HepG2 (cell line): Measurements from ENCODE around the gene RABEP2. TPM values are rescaled to one million over a fixed set of nuclear protein-coding genes. Genes with fewer than 3 reads are reported as not detected.

Experiments
- ATF1 ChIP-seq: IDR thresholded peaks from 2 replicates; pipeline ENCODE4 v1.6.1; 2016; ENCODE audit warnings: mild to moderate bottlenecking, control low read depth
- BCLAF1 ChIP-seq: fragments of 450-650 bp; IDR thresholded peaks from 2 replicates; pipeline ENCODE4 v1.6.1; 2017; ENCODE audit warnings: mild to moderate bottlenecking
- CEBPB ChIP-seq: IDR thresholded peaks from 2 replicates; pipeline ENCODE4 v1.6.1; 2011; ENCODE audit warnings: low read depth, low read length, improper control_type of control experiment, borderline replicate concordance
- GATAD2A ChIP-seq: IDR thresholded peaks from 2 replicates; pipeline ENCODE4 v1.6.1; 2016
- HDAC1 ChIP-seq: sonication (generic); formaldehyde crosslinking; IDR thresholded peaks from 2 replicates; pipeline ENCODE4 v1.5.1; 2020; ENCODE audit warnings: mild to moderate bottlenecking, missing genetic modification reagents
- HMGXB3 ChIP-seq: sonication (generic); formaldehyde crosslinking; IDR thresholded peaks from 2 replicates; pipeline ENCODE4 v1.4.0; 2020; ENCODE audit warnings: missing genetic modification reagents, borderline replicate concordance
- KAT2B ChIP-seq: fragments of 150-350 bp; IDR thresholded peaks from 2 replicates; pipeline ENCODE4 v1.6.1; 2014; ENCODE audit warnings: low read depth, low read length, borderline replicate concordance
- KDM1A ChIP-seq: IDR thresholded peaks from 2 replicates; pipeline ENCODE4 v1.6.1; 2016; ENCODE audit warnings: missing compliant biosample characterization
- RAD21 ChIP-seq: fragments of 450-650 bp; formaldehyde crosslinking; IDR thresholded peaks from 2 replicates; pipeline ENCODE4 v1.5.0; 2020; ENCODE audit warnings: mild to moderate bottlenecking
- ZNF572 ChIP-seq: sonication (generic); formaldehyde crosslinking; IDR thresholded peaks from 2 replicates; pipeline ENCODE4 v1.5.1; 2020; ENCODE audit warnings: mild to moderate bottlenecking, missing genetic modification reagents
- ZNF720 ChIP-seq: sonication (generic); formaldehyde crosslinking; IDR thresholded peaks from 2 replicates; pipeline ENCODE4 v1.4.0; 2020; ENCODE audit warnings: missing genetic modification reagents
- ZNF788 ChIP-seq: sonication (generic); formaldehyde crosslinking; IDR thresholded peaks from 2 replicates; pipeline ENCODE4 v1.5.0; 2020; ENCODE audit warnings: mild to moderate bottlenecking, missing genetic modification reagents, borderline replicate concordance
- ZSCAN20 ChIP-seq: sonication (generic); formaldehyde crosslinking; IDR thresholded peaks from 2 replicates; pipeline ENCODE4 v1.4.0; 2020; ENCODE audit warnings: missing genetic modification reagents, mild to moderate bottlenecking, borderline replicate concordance
- ZSCAN30 ChIP-seq: sonication (generic); formaldehyde crosslinking; IDR thresholded peaks from 2 replicates; pipeline ENCODE4 v1.5.0; 2020; ENCODE audit warnings: mild to moderate bottlenecking, missing genetic modification reagents
- polyA plus RNA-seq, 8 experiments: library from polyadenylated mRNA; depleted of rRNA in 3 of 8; stranded (reverse) in 7 of 8; unstranded in 1 of 8; fragments of >200 nt; fragmentation: Illumina TruSeq in 4 of 8; extraction: Trizol in 4 of 8; gene quantifications; 2 replicates each; pipeline versions ENCODE4 v1.2.1 to v1.2.3, GENCODE V29; 2011 to 2016; ENCODE audit warnings: low read depth in 4 of 8, missing spikeins in 1 of 8, mixed read lengths in 1 of 8; ENCODE audit not compliant: insufficient read depth in 1 of 8
- total RNA-seq, 5 experiments: library from RNA; depleted of rRNA; stranded (reverse); fragments of >200 nt; fragmentation: Illumina TruSeq; extraction: Trizol; gene quantifications; 2 replicates each; pipeline ENCODE4 v1.2.3, GENCODE V29; 2016; ENCODE audit warnings: low read depth in 1 of 5
- TF ChIP-seq, protein P1 (sequence below): sonication (generic); formaldehyde crosslinking; conservative IDR thresholded peaks from 2 replicates; pipeline ENCODE4 v1.4.0; 2020; ENCODE audit warnings: mild to moderate bottlenecking, missing genetic modification reagents, moderate library complexity
- TF ChIP-seq, protein P2 (sequence below): sonication (generic); formaldehyde crosslinking; IDR thresholded peaks from 2 replicates; pipeline ENCODE4 v1.4.0; 2020; ENCODE audit warnings: mild to moderate bottlenecking, missing genetic modification reagents

The RABEP2 gene
- total and polyA plus RNA-seq, 2 of the 13 experiments (the other 11 are each of a cell fraction or from before 2014, with no cell fraction given), result 10.8 to 18.4 TPM

GRCh38 chr16:28865722-28866453 lies 59.1 kb downstream of the RABEP2 start (continued):
- TF ChIP-seq, protein P1, sequence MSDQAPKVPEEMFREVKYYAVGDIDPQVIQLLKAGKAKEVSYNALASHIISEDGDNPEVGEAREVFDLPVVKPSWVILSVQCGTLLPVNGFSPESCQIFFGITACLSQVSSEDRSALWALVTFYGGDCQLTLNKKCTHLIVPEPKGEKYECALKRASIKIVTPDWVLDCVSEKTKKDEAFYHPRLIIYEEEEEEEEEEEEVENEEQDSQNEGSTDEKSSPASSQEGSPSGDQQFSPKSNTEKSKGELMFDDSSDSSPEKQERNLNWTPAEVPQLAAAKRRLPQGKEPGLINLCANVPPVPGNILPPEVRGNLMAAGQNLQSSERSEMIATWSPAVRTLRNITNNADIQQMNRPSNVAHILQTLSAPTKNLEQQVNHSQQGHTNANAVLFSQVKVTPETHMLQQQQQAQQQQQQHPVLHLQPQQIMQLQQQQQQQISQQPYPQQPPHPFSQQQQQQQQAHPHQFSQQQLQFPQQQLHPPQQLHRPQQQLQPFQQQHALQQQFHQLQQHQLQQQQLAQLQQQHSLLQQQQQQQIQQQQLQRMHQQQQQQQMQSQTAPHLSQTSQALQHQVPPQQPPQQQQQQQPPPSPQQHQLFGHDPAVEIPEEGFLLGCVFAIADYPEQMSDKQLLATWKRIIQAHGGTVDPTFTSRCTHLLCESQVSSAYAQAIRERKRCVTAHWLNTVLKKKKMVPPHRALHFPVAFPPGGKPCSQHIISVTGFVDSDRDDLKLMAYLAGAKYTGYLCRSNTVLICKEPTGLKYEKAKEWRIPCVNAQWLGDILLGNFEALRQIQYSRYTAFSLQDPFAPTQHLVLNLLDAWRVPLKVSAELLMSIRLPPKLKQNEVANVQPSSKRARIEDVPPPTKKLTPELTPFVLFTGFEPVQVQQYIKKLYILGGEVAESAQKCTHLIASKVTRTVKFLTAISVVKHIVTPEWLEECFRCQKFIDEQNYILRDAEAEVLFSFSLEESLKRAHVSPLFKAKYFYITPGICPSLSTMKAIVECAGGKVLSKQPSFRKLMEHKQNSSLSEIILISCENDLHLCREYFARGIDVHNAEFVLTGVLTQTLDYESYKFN (CRISPR knock-in tag), result peak; percentile 78
- TF ChIP-seq KAT2B, result no peak
- TF ChIP-seq CEBPB, result no peak
- peak; percentile 94 for TF ChIP-seq ZNF572 (CRISPR knock-in tag)
- peak; percentile 41; the same call in 1 of the 2 replicates for TF ChIP-seq HMGXB3 (CRISPR knock-in tag)
- TF ChIP-seq GATAD2A (CRISPR knock-in tag), result peak; percentile 51; the same call in 1 of the 2 replicates
- peak; percentile 64 for TF ChIP-seq HDAC1 (CRISPR knock-in tag)
- no peak for TF ChIP-seq ATF1 (CRISPR knock-in tag)
- TF ChIP-seq, protein P2, sequence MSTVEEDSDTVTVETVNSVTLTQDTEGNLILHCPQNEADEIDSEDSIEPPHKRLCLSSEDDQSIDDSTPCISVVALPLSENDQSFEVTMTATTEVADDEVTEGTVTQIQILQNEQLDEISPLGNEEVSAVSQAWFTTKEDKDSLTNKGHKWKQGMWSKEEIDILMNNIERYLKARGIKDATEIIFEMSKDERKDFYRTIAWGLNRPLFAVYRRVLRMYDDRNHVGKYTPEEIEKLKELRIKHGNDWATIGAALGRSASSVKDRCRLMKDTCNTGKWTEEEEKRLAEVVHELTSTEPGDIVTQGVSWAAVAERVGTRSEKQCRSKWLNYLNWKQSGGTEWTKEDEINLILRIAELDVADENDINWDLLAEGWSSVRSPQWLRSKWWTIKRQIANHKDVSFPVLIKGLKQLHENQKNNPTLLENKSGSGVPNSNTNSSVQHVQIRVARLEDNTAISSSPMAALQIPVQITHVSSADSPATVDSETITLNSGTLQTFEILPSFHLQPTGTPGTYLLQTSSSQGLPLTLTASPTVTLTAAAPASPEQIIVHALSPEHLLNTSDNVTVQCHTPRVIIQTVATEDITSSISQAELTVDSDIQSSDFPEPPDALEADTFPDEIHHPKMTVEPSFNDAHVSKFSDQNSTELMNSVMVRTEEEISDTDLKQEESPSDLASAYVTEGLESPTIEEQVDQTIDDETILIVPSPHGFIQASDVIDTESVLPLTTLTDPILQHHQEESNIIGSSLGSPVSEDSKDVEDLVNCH, result no peak
- no peak for TF ChIP-seq ZSCAN30 (CRISPR knock-in tag)
- TF ChIP-seq BCLAF1, result no peak
- no peak for TF ChIP-seq ZNF788
- no peak for TF ChIP-seq KDM1A (CRISPR knock-in tag)
- no peak for TF ChIP-seq ZNF720 (CRISPR knock-in tag)
- TF ChIP-seq RAD21 (CRISPR knock-in tag), result no peak
- no peak for TF ChIP-seq ZSCAN20 (CRISPR knock-in tag)
